GM12878 (cell line): ENCODE data around the gene ELAPOR1. TPM values are rescaled to one million over a fixed set of nuclear protein-coding genes. Genes with fewer than 3 reads are reported as not detected.

Source experiments
- ATF7 ChIP-seq: fragments of 450-650 bp; IDR thresholded peaks from 2 replicates; pipeline ENCODE4 v1.6.1; 2016; ENCODE audit warnings: low read depth, mild to moderate bottlenecking
- CBX5 ChIP-seq: sonication (generic); IDR thresholded peaks from 2 replicates; pipeline ENCODE4 v1.6.1; 2016; ENCODE audit warnings: low read depth, moderate library complexity, mild to moderate bottlenecking, inconsistent platforms
- EP300 ChIP-seq, 2 experiments: fragments of 150-350 bp in 1 of 2; IDR thresholded peaks; 2 replicates each; pipeline ENCODE4 v1.6.1; 2011 to 2012; ENCODE audit warnings: low read depth in 2 of 2, low read length in 2 of 2, borderline replicate concordance in 1 of 2, improper control_type of control experiment in 1 of 2, inconsistent platforms in 1 of 2; ENCODE audit not compliant: control insufficient read depth in 1 of 2
- FOXK2 ChIP-seq: fragments of 450-650 bp; IDR thresholded peaks from 2 replicates; pipeline ENCODE4 v1.6.1; 2017; ENCODE audit warnings: mild to moderate bottlenecking, moderate library complexity
- MTA2 ChIP-seq: fragments of 450-650 bp; IDR thresholded peaks from 2 replicates; pipeline ENCODE4 v1.6.1; 2016; ENCODE audit warnings: low read depth, mild to moderate bottlenecking, moderate library complexity
- MYC ChIP-seq: IDR thresholded peaks from 2 replicates; pipeline ENCODE4 v1.6.1; 2011; ENCODE audit warnings: mild to moderate bottlenecking, low read length, moderate library complexity, inconsistent platforms; ENCODE audit not compliant: insufficient read depth, insufficient replicate concordance, insufficient read length, severe bottlenecking
- NFYB ChIP-seq: IDR thresholded peaks from 2 replicates; pipeline ENCODE4 v1.6.1; 2011; ENCODE audit warnings: low read depth, mild to moderate bottlenecking, low read length, improper control_type of control experiment, moderate library complexity; ENCODE audit not compliant: insufficient read depth
- RELA ChIP-seq: fragments of 450-650 bp; IDR thresholded peaks from 2 replicates; pipeline ENCODE4 v1.8.0; 2014; ENCODE audit warnings: borderline replicate concordance; ENCODE audit not compliant: partially characterized antibody
- TBL1XR1 ChIP-seq: IDR thresholded peaks from 2 replicates; pipeline ENCODE4 v1.6.1; 2012; ENCODE audit warnings: low read depth, low read length, improper control_type of control experiment
- polyA plus RNA-seq, 11 experiments: library from polyadenylated mRNA; depleted of rRNA in 4 of 11; unstranded in 6 of 11; stranded (reverse) in 5 of 11; fragments of >200 nt; fragmentation: Nextera tagmentation in 4 of 11; fragmentation: Illumina TruSeq in 1 of 11; extraction: Ambion mirVana in 4 of 11; extraction: Trizol in 1 of 11; gene quantifications; 1 replicate in 1 of 11; 2 replicates in 10 of 11; pipeline versions ENCODE4 v1.2.1 to v1.2.3, GENCODE V29; 2011 to 2016; ENCODE audit warnings: inconsistent platforms in 2 of 11, missing spikeins in 2 of 11, low read depth in 1 of 11
- total RNA-seq, 4 experiments: library from RNA; depleted of rRNA in 3 of 4; stranded (reverse); fragments of >200 nt in 3 of 4; fragmentation: Illumina TruSeq in 1 of 4; extraction: Trizol in 1 of 4; gene quantifications; 2 replicates each; pipeline versions ENCODE4 v1.2.1 to v1.2.3, GENCODE V29; 2013 to 2021
- TF ChIP-seq, protein P1 (sequence below): fragments of 450-650 bp; IDR thresholded peaks from 2 replicates; pipeline ENCODE4 v1.6.1; 2017; ENCODE audit warnings: borderline replicate concordance

Gene ELAPOR1
- total and polyA plus RNA-seq, 10 of the 15 experiments (the other 5 are each of a cell fraction or from before 2014, with no cell fraction given): 0.04 to 2.1 (median 0.19) TPM; not detected in 2

- TF ChIP-seq TBL1XR1 (peak; percentile 63; the same call in 1 of the 2 replicates), MTA2 (peak; percentile 26; the same call in 1 of the 2 replicates), RELA (peak; percentile 70), MYC (peak; percentile 60), CBX5 (peak; percentile 75), EP300 (IDR thresholded peaks at IDR 0.05; ENCODE audit: borderline replicate concordance in 1 of 2, control insufficient read depth in 1 of 2, low read depth in 2 of 2, low read length in 2 of 2) (peak in 1 of 2 experiments; percentile 6; a peak in 1 of 4 replicates), NFYB (no peak), FOXK2 (peak; percentile 46; the same call in 1 of the 2 replicates), ATF7 (peak; percentile 42; the same call in 1 of the 2 replicates)
- TF ChIP-seq, protein P1, sequence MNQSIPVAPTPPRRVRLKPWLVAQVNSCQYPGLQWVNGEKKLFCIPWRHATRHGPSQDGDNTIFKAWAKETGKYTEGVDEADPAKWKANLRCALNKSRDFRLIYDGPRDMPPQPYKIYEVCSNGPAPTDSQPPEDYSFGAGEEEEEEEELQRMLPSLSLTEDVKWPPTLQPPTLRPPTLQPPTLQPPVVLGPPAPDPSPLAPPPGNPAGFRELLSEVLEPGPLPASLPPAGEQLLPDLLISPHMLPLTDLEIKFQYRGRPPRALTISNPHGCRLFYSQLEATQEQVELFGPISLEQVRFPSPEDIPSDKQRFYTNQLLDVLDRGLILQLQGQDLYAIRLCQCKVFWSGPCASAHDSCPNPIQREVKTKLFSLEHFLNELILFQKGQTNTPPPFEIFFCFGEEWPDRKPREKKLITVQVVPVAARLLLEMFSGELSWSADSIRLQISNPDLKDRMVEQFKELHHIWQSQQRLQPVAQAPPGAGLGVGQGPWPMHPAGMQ: no peak
Observed at GRCh38 chr1:109099938-109100773, 13.8 kb upstream of the ELAPOR1 start (continued).
